ENCODE results near the gene GRAMD1B.
"Not testable (repeated sequence)": the region's sequence is repeated elsewhere in the genome, so short reads cannot be mapped to it uniquely, and the experiment has no call there.

Gene GRAMD1B

DNA sequence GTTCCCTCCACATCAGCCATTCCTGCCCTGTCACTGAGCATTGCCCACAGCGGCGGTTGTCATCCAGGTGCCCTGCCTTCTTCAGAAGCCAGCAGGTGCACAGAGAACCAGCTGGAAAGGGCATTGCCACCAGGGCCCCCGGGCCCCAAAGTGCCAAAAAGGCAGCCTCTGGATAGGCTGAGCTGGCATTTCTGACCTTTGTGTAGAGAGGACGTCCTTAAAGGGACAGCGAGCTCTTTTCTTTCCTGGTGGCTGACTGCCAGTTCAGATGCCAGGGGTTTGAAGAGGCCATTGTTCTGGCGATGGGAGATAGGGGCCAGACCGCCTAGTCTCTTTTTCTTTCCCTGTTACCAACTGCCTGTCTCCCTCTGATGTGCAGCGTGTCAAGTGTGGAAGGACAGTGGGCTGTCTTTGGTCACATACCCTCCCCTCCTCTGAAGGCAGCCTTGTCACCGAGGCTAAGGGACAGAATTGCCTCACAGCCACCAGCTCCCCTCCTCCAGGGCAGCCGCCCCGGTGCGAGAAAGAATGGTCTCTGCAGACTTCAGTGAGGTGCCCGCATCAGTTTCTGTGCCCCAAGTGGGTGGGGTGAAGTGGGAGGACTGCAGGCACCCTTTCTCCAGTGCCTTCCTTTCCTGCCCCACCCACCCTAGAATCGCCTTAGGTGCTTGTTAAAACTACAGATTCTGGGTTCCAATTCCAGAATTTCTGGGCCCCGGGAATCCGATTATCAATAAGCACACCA is 114.7 kb downstream of the GRAMD1B start:
- peak; percentile 85 for DNase-seq

- no peak for DNase-seq
Observed at GRCh38 chr11:123545726-123546270, 115.7 kb downstream of the GRAMD1B start.

DNA sequence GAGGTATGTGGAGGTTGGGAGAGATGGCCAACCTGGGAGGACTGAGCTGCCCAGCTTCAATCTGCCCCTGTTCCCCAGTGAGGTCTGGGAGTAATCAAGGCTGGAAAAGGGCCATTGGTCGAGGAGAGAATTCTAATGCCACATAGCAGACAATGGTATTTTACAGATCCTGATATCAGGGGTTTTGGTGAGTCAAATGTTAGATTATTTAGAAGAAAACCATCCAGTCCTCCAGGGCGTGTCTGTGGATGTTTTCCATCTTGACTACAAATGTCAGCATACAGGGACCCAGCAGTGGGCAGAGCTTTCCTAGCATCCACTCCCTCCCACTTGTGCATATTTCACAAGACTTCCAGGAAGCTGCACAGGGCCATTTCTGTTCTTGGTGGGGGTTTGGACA is 116.4 kb downstream of the GRAMD1B start:
- DNase-seq, result no peak

GRCh38 chr11:123547180-123547579 is 117.1 kb downstream of the GRAMD1B start:
- peak; percentile 76 for DNase-seq

- DNase-seq, result no peak
Observed at GRCh38 chr11:123548774-123549173, 118.7 kb downstream of the GRAMD1B start.

- no peak for DNase-seq
Observed at GRCh38 chr11:123549926-123550917, 120.2 kb downstream of the GRAMD1B start.

- no peak for DNase-seq
Observed at GRCh38 chr11:123551079-123551478, 121.0 kb downstream of the GRAMD1B start.

GRCh38 chr11:123556633-123557032 is 126.6 kb downstream of the GRAMD1B start:
- no peak for DNase-seq

- DNase-seq, result peak; percentile 18
Observed at GRCh38 chr11:123558536-123559315, 128.7 kb downstream of the GRAMD1B start.

DNA sequence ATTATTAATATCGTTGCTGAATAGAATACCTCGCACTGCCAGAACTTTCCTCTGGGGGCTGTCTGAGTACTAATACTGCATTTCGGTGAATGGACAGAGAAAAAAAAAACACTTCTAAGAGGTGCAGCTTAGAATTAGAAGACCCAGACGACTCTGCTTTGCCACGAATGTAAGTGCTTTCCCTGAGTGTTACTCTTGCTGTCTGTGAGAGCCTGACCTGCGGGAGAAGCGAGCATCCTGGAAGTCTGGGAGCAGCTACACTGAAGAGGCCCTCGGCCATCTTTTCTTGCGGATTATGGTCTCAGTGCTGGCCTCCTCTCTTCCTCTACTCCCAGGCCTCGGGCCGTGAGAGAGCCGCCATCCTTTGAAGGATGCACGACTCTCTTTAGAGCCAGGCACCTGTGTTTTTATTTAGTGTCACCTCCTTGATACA is 129.5 kb downstream of the GRAMD1B start:
- no peak for DNase-seq

GRCh38 chr11:123560006-123560405 is 129.9 kb downstream of the GRAMD1B start:
- DNase-seq, result peak; percentile 64

DNA sequence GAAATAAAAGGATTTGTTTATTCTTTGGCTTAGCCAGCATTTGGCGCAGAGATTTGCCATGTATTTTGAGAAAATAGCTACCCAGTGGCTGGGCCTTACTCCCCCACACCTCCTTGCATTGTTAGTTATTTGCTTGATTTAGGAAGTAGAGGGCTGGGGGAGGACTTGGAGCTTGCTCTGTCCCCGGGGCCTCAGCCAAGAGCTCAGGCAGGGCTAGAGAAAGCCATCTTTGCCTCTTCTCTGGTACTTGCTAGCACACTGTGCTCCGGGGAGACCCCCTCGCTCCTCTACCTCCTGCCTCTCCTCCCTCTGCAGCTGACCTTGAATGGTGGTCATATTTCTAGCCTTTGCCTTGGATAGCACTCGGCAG is 131.3 kb downstream of the GRAMD1B start:
- no peak for DNase-seq

GRCh38 chr11:123562158-123562557 is 132.1 kb downstream of the GRAMD1B start:
- peak; percentile 70 for DNase-seq

- peak; percentile 10 for DNase-seq
Observed at GRCh38 chr11:123562829-123563228, 132.8 kb downstream of the GRAMD1B start.

DNA sequence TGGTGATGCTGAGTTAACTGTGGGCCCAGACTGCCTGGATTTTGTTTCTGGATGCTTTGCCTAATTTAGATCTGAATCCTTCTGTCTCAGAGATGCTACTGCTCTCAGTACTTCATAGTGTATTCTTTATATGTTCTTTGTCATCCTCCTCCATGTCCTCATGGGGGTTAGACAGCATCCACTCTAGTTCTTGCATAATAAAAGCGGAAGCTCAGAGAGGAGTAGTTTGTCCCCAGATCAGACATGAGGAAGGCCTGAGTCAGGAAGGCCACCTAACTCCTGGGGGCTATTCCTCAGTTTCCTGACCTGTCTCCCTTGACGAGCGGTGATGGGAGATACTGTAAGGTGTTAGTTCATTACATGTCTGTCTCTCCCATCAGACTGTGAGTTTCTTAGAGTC is 134.2 kb downstream of the GRAMD1B start:
- no peak for DNase-seq

DNA sequence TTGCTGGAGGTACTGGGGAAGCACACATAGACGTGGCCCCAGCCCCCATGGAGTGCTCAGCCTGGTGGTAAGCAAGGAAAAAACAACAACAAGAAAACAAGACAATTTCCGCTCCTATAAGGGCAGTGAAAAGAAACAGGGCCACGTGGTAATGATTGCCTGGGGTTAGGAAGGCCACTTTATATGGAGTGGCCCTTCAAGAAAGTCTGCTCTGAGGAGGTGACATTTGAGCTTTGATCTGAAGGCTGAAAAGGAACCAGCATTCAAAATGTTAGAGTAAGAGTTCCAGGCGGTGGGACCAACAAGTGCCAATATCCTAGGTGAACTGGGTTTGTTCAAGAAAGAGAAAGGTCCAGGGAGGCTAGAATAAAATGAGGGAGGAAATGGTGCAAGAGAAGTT is 136.8 kb downstream of the GRAMD1B start:
- DNase-seq, result no peak

- no peak for DNase-seq
Observed at GRCh38 chr11:123567466-123567865, 137.4 kb downstream of the GRAMD1B start.

- no peak for DNase-seq
Observed at GRCh38 chr11:123568367-123568870, 138.3 kb downstream of the GRAMD1B start.

DNA sequence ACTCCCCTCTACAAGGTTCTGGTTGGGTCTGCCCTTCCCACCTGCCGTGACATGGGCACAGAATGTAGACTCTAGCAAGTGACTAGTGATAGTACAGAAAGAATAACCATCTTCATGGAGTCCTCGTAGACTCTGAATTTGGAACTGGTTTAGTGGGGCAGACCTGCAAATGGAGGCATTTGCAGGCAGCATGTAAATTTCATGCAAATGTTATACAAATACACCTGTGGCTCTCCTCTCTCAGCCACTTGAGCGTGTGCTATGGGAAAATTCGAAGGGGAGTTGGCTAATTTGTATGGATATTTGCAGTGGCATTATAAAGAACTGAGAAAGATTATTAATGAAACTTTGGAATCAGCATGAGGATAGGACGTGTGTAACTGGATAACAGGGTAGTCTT is 139.3 kb downstream of the GRAMD1B start:
- DNase-seq, result no peak

GRCh38 chr11:123570939-123571580 is 141.0 kb downstream of the GRAMD1B start:
- peak; percentile 21 for DNase-seq

GRCh38 chr11:123572791-123573190 is 142.7 kb downstream of the GRAMD1B start:
- not testable (repeated sequence) for DNase-seq

- no peak for DNase-seq
Observed at GRCh38 chr11:123573286-123573685, 143.2 kb downstream of the GRAMD1B start.
